Anterior cingulate cortex (tissue), 58 donors: ENCODE results near the gene NKX1-1.
A peak's percentile ranks its signal among the peaks of the same experiment; 100 is the strongest.

Experiments
- DNase-seq, 58 donors: peaks; one replicate each; lab custom pipeline; 2025; lab: John Stamatoyannopoulos, UW

NKX1-1 gene

DNA sequence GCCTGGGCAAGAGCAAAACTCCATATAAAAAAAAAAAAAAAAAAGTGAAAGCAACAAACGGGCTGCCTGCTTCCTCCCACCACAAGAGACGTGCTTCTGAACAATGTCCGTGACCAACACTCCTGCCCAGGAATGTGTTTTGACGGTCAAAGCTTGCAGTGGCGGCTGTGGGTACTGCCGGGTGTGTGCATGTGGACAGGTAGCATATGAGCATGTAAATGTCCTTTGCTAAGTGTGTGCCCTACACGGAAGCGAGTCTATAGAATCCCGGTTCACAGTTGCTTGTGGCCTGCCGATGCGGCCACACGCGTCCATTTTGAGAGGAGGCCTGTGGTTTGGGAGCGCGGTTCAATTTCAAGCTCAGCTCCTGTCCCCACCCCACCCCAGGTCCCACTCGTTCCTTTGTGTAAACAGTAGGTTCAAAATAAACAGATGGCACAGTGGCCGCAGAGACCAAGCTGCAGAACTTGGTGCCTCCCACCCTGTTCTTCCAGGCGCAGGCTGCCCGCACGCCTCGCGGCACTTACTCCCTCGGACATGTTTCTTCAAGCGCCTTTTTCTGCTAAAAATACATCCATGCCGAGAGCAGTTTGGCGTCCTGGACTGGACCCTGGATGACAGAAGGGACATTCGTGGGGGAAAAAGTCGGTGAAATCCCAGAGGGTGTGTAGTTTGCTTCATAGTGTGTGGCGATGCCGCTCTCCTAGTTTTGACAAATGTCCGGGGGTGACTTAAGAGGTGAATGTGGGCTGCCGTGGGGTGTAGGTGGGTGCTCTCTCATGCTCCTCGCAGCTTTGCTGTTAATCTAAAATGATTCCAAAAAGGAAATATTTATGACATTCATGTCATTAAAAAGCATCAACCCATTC lies 11.5 kb upstream of the NKX1-1 start:
- no peak for DNase-seq

DNA sequence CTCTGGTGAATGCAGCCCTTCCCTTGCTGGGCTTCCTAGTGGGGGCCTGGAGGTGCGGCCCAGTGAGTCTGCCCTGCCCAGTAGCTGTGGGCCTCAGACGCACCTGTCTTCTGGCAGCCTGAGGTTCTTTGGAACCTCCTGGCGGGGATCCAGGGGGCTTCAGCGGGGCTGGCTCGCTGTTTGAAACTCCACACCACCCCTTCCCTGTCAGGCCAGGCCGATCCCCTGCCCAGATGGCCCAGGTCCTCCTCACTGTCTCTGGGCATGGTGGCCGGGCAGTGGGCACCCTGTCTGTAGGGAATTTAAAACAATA lies 10.7 kb upstream of the NKX1-1 start:
- DNase-seq: no peak

DNA sequence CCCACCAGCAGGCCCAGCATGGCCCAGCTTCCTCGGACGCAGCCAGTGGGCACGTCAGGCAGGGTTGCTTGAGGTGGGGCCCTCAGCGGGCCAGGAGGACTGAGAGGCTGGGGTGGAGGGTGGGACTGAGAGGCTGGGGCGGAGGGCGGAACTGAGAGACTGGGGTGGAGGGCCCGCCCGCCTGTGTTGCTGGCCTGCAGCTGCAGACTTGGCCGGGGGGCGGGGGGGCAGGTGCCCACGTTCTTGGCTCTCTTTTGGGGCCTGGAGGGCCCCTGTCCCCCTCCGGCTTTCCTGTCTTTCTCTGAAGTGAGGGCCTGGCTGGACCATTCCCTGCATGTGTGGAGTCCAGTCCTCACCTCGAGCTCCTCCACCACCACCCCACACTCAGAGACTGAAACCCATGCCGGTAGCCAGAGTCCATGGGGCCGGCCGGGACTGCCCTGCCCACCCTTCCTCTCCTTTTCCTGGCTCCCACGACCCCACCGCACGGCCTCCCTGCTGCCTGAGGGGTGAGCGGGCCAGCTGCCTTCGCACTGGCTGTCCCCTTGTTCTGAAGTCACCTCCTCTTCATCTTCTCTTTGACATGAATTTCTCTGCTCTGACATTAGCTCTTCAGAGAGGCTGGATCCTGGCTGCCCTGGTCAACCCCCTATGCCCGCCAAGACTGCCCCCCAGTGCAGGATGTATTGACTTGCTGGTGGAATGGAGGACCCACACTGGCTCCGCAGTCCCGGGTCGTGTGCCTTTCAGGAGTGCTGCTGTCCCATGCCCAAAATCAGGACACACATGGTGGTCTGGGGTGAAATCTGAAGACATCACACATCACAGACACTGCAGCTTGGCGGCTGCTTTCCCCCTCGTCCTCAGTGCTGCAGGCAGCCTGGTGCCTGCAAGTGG lies 10.1 kb upstream of the NKX1-1 start:
- no peak for DNase-seq

DNA sequence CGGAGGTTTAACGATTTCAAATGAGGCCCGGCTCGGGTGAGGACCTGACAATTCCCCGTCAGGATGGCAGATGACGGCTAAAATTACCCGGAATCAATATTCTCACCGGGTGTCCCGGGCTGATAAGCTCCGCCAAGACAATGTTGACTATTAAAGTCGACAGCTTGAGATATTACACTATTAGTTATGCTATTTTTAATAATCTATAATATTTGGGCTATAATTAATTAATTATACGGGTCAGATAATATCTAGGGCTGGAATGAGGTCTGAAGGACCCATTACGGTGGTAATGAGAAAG lies 9.4 kb upstream of the NKX1-1 start:
- DNase-seq: no peak

DNA sequence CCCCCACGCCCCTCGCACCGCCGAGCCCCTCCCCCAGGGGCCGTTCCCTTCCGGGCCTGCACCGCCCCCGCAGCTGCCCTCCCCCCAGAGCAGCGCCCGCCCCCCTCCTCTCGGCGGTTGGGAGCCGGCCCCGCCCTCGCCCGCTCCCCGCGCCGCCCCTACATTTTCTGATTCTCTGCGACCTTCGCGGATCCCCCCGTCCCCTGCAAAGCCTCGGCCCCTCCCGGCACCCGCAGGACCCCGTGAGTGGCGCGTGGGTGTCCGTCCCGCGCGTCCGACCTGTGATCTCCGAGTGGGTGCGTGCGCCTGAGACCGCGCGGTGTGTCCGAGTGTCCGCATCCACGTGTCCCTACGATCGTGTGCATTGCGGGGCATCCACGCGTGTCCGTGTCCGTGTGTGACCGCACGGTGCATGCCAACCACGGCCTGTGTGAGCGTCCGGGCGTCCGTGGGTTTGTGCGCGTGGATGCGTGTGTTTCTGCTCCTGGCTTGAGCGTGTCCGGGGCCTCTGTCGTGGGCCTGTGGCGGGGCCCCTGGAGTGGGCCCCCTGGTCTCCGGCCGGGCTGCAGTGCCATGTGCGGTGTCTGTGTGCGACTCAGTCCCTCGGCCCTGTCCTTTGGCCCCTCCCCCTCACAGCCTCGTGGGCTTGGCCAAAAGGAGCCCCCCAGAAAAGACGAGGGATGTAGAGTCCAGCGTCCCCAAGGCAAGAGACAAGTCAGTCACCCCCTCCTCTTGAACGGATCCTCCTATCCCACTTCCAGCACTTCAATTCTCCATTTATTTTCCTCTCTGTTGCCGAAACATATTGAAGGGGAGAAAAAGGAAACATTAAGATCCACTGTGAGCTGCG lies 8.8 kb upstream of the NKX1-1 start:
- no peak for DNase-seq

DNA sequence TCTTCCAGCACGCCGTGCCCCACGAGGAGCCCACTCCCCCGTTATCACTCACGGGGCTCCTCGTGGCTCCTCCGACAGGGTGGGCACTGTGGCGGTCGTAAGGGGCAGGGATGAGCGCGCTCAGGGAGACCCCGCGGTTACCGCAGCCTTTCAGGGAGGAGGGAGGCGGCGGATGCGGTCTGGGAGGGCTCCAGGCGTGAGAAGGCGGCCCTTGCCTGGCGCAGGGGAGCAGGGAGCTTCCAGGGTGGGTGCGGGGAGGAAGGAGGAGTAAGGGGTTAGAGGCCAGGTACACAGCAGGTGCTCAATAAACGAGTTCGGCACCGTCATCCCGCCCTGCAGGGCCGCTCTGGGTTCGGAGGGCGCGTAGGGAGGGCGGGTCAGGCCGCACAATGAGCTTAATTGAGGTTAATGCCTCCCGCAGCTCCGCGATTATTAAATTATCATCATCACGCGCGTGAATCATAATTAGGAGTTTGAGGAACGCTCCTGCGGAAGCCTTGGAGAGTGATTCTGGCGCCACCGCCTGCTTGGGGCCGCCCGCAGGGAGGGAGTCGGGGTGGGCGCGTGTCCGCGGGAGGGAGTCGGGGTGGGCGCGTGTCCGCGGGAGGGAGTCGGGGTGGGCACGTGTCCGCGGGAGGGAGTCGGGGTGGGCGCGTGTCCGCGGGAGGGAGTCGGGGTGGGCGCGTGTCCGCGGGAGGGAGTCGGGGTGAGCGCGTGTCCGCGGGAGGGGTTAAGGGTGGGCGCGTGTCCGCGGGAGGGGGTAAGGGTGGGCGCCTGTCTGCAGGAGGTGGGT lies 7.6 kb upstream of the NKX1-1 start:
- no peak for DNase-seq

DNA sequence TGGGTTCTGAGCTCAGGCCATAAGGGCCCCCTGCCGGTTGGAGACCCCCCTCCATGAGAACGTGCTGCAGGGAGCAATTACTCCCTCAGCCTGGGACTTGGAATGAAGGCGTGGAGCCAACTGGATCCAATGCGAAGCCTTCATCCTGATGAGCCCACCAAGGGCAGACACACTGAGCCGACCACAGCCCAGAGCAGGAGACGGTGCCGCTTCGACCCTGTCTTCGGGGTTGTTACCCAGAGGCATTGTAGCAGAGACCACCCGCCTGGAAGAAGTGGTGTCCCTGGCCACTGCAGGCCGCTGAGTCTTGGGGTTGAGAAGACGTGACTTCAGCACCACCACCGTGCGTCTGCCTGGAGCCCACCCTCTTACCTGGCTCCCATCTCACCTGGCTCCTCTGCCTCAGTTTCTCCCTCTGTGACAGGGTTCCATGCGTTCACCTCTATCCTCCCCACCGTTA lies 7.0 kb upstream of the NKX1-1 start:
- DNase-seq: no peak

DNA sequence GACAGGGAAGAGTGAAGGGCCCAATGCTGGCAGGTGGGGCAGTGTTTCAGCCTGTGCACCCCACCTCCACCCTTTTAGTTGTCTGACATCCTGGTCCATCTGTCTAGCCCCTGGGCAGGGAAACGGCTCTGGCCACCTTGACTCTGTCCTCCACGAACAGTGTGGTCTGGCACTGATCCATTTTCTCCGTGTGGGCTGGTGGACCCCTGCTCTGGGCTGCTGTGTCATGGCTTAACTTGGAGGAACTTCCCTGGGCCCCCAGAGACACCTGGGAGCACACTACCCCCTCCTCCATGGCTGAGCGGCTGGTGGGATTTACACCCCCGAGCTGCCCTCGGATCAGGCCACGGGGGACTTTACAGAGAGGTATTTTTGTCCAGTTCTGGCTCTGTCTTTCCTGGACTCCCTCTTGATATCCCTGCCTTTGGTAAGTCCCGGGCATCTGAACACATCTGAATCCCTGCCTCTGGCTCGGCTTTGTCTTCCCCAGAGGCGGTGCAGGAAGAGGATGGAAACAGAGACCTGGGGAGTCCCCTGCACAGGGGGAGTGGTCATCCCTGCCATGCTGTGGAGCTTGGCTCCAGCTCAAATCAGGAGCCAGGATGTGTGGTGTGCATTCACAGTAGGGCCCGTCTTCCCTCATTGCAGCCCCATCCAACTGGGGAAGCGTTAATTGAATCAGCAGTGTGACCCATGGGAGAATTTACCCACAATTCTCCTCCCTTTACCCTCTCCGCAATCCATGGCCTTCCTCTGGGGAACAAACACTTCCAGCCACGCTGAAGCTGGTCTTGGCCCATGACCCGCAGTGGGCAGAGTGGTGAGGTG lies 6.3 kb upstream of the NKX1-1 start:
- no peak for DNase-seq

DNA sequence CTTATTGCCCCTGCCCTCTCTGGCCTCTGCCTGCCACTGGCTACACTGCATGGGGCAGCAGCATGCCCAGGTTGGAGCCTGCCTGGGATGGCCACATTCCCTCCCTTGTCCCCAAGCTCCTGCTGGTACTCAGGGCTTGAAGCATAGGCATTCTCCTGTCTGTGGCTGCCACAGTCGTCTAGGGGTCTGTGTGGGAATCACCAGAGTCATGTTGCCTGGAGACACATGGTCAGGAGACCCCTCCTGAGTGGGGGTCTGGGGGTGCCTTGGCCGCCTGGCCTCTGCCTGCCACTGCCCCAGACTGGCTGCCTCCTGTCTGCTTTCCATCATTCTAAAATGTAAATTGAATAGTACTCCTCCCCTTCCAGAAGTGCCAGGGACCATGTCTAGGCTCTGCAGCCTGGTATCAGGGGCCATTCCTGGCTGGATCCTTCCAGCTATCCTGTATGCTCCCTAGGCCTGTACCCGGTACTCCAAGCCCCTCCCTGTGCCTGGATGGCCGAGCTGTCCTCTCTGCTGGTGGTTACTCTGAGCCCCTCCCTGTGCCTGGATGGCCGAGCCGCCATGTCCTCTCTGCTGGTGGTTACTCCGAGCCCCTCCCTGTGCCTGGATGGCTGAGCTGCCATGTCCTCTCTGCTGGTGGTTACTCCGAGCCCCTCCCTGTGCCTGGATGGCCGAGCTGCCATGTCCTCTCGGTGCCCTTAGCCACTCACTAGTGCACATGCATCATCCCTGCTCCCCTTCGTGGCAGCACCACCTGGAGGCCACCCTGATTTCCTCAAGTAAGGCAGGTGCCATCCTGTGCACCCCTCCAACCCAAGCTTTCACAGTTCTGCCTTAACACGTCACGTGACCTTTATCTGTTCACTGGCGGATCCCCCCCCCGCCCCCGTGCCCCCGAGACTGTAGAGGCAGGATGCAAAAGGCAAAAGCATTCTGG lies 5.5 kb upstream of the NKX1-1 start:
- DNase-seq: no peak

DNA sequence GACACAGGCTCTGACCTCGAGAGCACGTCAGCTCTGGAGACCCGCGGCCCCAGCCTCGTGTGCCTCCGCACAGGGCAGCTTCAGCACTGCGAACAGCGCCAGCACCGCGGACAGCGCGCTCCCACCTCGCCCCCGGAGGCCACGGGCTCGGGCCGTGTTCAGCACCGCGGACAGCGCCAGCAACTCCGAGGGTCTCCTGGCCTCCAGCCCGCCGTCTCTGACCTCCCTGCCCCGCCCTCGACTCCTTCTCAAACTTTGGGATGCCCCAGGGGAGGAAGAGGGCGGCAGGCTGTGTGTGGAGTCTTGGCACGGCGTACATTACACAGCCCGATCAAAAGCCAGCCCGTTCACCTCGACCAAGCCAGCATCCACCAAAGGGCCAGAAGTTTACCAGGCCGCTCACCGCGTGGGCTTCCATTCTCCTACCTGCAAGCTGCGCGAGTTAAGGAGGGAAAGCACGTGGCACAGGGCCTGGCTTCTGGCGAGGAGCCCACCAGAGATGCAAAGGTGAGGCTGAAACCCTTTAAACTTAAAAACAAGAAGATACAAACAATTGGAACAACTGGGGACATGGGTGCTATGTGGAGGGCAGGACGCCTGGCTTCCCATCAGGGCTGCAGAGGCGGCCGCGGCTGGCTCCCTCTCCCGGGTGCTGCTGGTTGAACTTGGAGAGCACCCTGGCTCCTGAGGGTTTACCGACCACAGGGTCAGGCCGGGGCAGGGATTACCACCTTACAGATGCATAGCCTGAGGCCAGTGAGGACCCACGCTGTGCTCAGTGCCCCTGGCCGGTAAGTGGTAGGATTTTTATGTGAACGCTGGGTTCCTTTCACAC lies 4.5 kb upstream of the NKX1-1 start:
- peak in 6 of 58 donors; percentile 1 to 14 (median 8) for DNase-seq

DNA sequence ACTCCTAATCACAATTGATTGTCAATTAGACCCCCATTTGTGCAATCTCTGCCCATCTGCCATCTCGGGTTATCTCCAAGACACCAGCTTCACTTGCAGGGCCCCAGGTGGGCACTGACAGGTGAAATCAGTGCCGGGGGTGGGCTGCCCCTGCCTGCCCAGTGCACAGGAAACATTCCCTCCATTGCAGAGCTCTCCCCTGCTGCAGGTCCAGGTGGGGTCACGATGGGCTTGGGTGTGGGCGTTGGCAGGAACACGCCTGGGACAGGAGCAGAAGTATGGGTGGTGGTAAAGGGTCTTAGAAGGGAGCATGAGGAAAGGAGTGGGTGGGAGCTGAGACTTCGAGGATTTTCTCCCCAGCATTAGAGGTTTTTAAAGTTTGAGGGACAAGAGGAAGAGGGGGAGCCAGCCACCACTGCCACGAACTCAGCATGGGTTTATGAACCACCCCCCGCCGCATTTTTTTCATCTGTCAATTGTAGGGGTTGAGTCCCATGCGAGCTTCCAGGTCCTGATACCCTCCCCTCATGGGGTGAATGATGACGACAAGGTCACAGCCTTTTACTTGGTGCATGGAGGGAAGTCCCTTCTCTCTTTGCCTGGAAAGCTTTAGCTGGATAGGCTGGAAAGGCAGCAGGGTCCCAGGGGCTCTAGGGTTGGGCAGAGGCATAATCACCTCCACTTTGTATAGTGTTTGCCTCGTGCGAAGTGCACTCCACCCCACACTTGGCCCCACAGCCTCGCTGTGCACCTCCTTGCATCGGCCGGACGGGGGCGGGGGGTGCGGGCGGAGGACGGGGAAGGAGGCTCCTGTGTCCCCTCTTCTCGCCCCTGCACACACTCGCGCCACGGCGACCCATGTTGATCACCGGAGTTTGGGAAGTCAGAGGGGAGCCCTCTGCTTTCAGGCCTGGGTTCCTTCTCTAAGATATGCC lies 3.5 kb upstream of the NKX1-1 start:
- DNase-seq: no peak

DNA sequence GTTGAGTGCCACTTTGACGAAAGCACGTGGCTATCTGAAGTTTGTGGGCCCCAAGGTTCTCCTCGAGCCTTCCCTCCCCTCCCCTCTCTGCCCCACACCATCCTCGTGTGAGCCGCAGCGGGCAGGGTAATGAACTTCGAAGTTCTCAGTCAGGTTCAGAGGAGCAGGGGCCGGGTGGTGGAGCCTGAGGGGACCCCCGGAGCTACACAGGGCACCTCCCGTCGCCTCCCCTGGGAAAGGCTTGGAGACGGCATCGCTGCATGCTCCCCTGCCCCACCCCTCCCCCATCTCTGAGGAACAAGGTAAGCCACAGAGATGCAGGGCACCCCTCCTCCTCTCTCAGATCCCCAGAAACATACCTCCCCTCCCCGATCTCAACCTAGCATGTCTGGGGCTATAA lies 2.8 kb upstream of the NKX1-1 start:
- DNase-seq: no peak

DNA sequence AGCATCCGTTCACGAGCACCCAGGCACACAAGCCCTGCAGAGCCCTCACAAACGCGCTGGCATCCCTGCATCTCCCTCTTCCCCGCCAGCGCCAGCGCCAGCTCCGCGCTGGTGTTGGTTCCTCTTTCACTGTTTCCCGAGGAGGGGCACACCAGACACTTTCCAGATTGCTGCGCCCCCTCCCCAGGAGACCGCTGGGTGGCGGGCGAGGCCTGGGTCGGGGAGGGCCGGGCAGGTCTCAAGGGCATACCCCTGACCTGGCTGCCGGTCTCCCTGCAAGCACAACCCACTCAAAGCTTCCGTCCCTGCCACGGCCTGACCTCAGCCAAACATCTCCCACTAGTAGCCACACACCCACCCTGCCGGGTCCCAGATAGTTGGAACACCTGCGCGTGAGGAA lies 2.2 kb upstream of the NKX1-1 start:
- no peak for DNase-seq

DNA sequence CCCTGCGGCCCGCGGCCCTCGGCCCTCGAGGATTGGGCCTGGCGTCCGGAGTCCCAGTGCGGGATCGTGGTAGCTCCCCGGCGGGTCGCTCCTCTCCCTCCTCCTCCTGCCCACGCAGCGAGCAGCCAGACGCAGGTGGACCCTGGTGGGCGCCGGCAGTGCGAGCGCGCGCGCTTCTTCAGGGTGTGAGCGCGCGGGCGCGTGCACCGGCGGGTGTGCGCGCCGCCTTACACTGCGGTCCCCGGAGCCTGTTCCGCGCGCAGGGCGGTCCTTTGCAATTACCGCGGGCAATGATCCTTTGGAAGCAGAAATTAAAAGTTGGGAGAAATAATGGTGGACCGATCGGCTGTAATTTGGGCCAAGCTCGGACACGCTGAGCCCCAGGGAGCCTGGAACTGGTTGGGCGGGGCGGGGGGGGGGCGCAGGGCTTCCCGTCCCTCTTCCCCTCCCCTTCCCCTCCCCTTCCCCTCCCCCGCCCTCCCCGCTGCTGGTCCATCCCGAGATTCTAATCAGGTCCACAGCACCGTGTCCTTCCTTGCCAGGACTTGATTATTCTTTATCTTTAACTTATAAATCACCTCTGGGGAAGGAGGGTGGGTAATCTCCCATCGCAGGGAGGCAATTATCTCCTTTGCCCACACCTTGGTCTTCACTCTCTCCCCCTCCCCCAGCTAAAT lies 1.6 kb upstream of the NKX1-1 start:
- DNase-seq: no peak

DNA sequence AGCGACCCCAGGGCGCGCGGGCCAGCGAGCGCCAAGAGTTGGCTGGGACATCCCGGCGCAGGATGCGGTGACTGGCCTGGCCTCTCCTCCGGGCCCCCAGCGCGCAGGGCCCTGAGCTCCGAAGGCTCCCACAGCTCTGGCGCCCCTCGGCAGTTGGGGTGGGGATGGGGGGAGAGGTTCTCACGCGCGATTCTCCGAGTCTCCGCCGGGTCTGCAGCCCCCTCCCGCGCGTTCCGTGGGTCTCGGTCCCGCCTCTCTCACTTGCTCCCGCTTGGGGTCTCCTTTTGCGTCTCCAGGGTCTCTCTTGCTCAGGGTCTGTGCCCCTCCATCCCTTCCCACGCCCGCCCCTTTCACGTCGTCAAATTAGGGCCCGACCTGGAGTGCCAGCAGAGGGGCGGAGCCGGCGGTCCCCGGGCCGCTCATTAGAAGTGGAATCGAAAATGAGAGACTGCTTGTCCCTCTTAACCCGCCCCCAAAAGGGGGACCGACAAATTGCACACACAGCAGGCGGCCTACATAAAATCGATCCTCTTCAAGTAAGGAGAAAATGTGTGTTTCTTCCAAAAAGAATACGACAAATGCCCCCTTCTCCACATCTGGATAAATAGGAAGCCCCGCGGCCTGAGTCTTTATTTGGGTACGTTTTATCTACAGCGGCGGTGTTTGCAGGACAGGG lies 877 bp upstream of the NKX1-1 start:
- DNase-seq: no peak
